Esophagus muscularis mucosa (tissue), 4 donors: ENCODE data around the gene NELFB. TPM values are rescaled to one million over a fixed set of nuclear protein-coding genes. Genes with fewer than 3 reads are reported as not detected.

ENCODE experiments used
- DNase-seq: peaks from one replicate; pipeline ENCODE4 v3.0.0-alpha.2; 2017; ENCODE audit errors: extremely low spot score
- H3K27ac ChIP-seq, 4 donors: fragments of 200-600 bp; sonication (generic); replicated peaks in 1 of 4; 1 replicate in 3 of 4; 2 replicates in 1 of 4; pipeline ENCODE4 v1.5.1; 2016 to 2019; ENCODE audit warnings: mild to moderate bottlenecking in 1 of 4
- H3K27me3 ChIP-seq, 4 donors: fragments of 200-600 bp; sonication (generic); one replicate each; pipeline versions ENCODE4 v1.5.1 to v1.6.0; 2016 to 2019
- H3K36me3 ChIP-seq, 4 donors: fragments of 200-600 bp; sonication (generic); one replicate each; pipeline ENCODE4 v1.5.1; 2016 to 2019
- H3K4me1 ChIP-seq, 4 donors: fragments of 200-600 bp; sonication (generic); one replicate each; pipeline ENCODE4 v1.5.1; 2016 to 2019
- H3K4me3 ChIP-seq, 4 donors: fragments of 200-600 bp; sonication (generic); 1 replicate in 2 of 4; 2 replicates in 2 of 4; pipeline ENCODE4 v1.5.1; 2016 to 2019; ENCODE audit warnings: mild to moderate bottlenecking in 4 of 4, moderate library complexity in 1 of 4
- H3K9me3 ChIP-seq, 4 donors: fragments of 200-600 bp; sonication (generic); 1 replicate in 3 of 4; 2 replicates in 1 of 4; pipeline ENCODE4 v1.5.1; 2016 to 2019
- EP300 ChIP-seq: sonication (generic); formaldehyde crosslinking; IDR thresholded peaks from one replicate; pipeline ENCODE4 v1.6.1; 2017; ENCODE audit warnings: antibody characterized with exemption
- POLR2A ChIP-seq: fragments of 450-650 bp; IDR thresholded peaks from one replicate; pipeline ENCODE4 v1.6.1; 2017; ENCODE audit warnings: antibody characterized with exemption, moderate library complexity, mild to moderate bottlenecking, low read depth
- POLR2AphosphoS5 ChIP-seq, 2 donors: sonication (generic); formaldehyde crosslinking; IDR thresholded peaks; one replicate each; pipeline ENCODE4 v1.6.1; 2017; ENCODE audit warnings: antibody characterized with exemption in 2 of 2
- WGBS: methylation state at CpG from one replicate; pipeline ENCODE4 v1.1.5; 2018; 5-methylcytosine and 5-hydroxymethylcytosine counted together
- intact Hi-C: fragments of 100-400 bp; cut with DNase I; formaldehyde crosslinking; loops from one replicate; pipeline ENCODE4 v1.15.1; 2023
- total RNA-seq, 4 donors: library from RNA; depleted of rRNA; stranded (reverse); fragments of >200 nt; gene quantifications; one replicate each; pipeline versions ENCODE4 v1.1.0 to v1.2.1, GENCODE V29; 2016
- TF ChIP-seq, protein P1 (sequence below), 3 experiments: fragments of 200-600 bp in 2 of 3; fragments of 450-650 bp in 1 of 3; sonication (generic) in 2 of 3; IDR thresholded peaks; one replicate each; pipeline ENCODE4 v1.5.1; 2017 to 2019; ENCODE audit warnings: antibody characterized with exemption in 3 of 3, mild to moderate bottlenecking in 2 of 3, moderate library complexity in 1 of 3

The NELFB gene
- total RNA-seq, 4 donors from 2014 or later = 26.6 to 73.2 (median 48.8) TPM

DNA sequence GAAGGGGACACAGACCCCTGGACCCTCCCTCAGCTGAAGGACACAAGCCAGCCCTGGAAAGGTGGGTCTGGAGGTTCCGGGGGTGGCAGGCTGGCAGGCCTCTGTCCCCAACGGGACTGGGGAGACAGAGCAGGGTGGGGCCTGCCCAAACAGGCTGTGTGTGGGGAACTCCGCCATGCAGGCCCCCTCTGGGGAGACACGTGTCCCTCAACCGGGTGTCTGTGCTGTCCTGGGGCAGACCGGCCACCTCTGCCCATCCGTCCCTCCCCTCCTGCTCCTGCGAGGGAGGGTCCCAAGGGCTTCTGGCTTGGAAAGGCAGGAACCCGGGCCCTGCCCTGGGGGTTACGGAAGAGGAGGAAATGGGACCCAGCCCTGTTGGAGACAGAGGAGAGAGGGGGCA, 23.0 kb upstream of the NELFB start:
- TF ChIP-seq, protein P1, sequence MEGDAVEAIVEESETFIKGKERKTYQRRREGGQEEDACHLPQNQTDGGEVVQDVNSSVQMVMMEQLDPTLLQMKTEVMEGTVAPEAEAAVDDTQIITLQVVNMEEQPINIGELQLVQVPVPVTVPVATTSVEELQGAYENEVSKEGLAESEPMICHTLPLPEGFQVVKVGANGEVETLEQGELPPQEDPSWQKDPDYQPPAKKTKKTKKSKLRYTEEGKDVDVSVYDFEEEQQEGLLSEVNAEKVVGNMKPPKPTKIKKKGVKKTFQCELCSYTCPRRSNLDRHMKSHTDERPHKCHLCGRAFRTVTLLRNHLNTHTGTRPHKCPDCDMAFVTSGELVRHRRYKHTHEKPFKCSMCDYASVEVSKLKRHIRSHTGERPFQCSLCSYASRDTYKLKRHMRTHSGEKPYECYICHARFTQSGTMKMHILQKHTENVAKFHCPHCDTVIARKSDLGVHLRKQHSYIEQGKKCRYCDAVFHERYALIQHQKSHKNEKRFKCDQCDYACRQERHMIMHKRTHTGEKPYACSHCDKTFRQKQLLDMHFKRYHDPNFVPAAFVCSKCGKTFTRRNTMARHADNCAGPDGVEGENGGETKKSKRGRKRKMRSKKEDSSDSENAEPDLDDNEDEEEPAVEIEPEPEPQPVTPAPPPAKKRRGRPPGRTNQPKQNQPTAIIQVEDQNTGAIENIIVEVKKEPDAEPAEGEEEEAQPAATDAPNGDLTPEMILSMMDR (IDR thresholded peaks at IDR 0.05) = no peak
- TF ChIP-seq EP300 (no peak), POLR2A (no peak), POLR2AphosphoS5 (IDR thresholded peaks at IDR 0.05) (no peak)
- Histone ChIP-seq H3K4me1 (peaks cover 16 to 38% (median 28%) of the 10 kb centered on the region in 4 donors), H3K27me3 (peaks cover 0 to 82% (median 47%) of the 10 kb centered on the region in 4 donors), H3K4me3 (no peak overlapping the region), H3K27ac (no peak overlapping the region), H3K36me3 (no peaks in the 10 kb centered on the region), H3K9me3 (no peaks in the 10 kb centered on the region)
- WGBS = 40% methylated on average over 2 of the region's 10 CpGs
- DNase-seq = no peak
- intact Hi-C loops = no loop called here

DNA sequence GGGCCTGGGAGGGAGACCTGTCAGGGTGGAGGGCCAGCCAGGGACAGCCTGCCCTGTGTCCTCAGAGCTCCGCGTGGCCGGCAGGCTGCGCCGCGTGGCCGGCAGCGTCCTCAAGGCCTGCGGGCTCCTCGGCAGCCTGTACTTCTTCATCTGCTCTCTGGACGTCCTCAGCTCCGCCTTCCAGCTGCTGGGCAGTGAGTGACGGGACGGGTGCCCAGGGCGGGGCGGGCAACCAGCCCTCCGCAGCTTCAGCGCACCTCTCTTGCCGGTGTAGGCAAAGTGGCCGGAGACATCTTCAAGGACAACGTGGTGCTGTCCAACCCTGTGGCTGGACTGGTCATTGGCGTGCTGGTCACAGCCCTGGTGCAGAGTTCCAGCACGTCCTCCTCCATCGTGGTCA, 22.6 kb upstream of the NELFB start:
- Histone ChIP-seq H3K9me3 (no peaks in the 10 kb centered on the region), H3K4me3 (no peak overlapping the region), H3K27ac (no peak overlapping the region), H3K4me1 (peaks cover 19 to 38% (median 27%) of the 10 kb centered on the region in 4 donors), H3K27me3 (peaks cover 0 to 78% (median 45%) of the 10 kb centered on the region in 4 donors), H3K36me3 (no peaks in the 10 kb centered on the region)
- intact Hi-C loops = no loop called here
- WGBS = 56% methylated on average over 9 of the region's 24 CpGs
- DNase-seq = no peak
- no peak for TF ChIP-seq EP300
- TF ChIP-seq, protein P1 (IDR thresholded peaks at IDR 0.05) = no peak
- no peak for TF ChIP-seq POLR2A
- no peak for TF ChIP-seq POLR2AphosphoS5 (IDR thresholded peaks at IDR 0.05)

DNA sequence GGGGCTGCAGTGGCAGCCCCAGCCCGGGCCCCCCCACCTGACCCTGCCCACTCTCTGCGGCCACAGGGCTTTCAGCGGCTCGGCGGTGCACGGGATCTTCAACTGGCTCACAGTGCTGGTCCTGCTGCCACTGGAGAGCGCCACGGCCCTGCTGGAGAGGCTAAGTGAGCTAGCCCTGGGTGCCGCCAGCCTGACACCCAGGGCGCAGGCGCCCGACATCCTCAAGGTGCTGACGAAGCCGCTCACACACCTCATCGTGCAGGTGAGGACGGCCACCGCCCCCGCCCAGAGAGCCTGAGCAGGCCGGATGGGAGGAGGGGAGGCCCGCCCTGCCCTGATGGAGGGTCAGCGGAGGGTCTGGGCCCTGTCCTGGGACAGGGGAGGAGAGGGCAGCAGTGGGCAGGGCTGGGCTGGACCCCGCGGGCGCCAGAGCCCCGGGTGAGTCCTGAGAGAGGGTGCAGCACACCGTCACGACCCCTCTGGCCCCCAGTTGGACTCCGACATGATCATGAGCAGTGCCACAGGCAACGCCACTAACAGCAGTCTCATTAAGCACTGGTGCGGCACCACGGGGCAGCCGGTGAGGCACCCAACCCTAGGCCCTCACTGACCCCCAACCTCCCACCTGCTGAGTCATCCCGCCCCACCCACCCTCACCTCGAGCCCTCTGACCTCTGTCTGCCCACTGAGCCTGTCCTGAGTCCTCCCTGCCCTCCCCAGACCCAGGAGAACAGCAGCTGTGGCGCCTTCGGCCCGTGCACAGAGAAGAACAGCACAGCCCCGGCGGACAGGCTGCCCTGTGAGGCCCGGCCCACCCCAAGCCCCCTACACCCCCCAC, 21.8 kb upstream of the NELFB start:
- H3K27me3 ChIP-seq = peaks cover 0 to 69% (median 42%) of the 10 kb centered on the region in 4 donors
- H3K9me3 ChIP-seq = no peaks in the 10 kb centered on the region
- H3K36me3 ChIP-seq = no peaks in the 10 kb centered on the region
- H3K4me1 ChIP-seq = peaks cover 25 to 38% (median 29%) of the 10 kb centered on the region in 4 donors
- H3K27ac ChIP-seq = no peak overlapping the region
- intact Hi-C loops = no loop called here
- WGBS = 79% methylated on average over 12 of the region's 40 CpGs
- TF ChIP-seq, protein P1 (IDR thresholded peaks at IDR 0.05) = no peak
- TF ChIP-seq POLR2A (no peak), EP300 (no peak), POLR2AphosphoS5 (IDR thresholded peaks at IDR 0.05) (no peak)
- no peak overlapping the region for H3K4me3 ChIP-seq
- no peak for DNase-seq

DNA sequence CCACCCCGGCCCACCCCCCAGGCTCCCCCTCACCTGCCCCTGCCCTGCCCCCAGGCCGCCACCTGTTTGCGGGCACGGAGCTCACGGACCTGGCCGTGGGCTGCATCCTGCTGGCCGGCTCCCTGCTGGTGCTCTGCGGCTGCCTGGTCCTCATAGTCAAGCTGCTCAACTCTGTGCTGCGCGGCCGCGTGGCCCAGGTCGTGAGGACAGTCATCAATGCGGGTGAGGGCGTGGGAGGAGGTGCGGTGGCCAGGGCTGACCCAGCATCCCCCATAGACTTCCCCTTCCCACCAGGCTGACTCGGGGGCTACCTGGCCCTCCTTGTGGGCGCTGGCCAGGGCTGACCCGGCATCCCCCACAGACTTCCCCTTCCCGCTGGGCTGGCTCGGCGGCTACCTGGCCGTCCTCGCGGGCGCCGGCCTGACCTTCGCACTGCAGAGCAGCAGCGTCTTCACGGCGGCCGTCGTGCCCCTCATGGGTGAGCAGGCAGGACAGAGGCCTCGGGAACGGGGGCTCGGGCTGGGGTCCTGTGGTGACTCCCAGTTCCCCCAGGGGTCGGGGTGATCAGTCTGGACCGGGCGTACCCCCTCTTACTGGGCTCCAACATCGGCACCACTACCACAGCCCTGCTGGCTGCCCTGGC, 21.0 kb upstream of the NELFB start:
- intact Hi-C loops = no loop called here
- Histone ChIP-seq H3K36me3 (no peaks in the 10 kb centered on the region), H3K27me3 (peaks cover 0 to 61% (median 36%) of the 10 kb centered on the region in 4 donors), H3K9me3 (no peaks in the 10 kb centered on the region), H3K4me3 (no peak overlapping the region), H3K4me1 (peaks cover 32 to 46% (median 36%) of the 10 kb centered on the region in 4 donors), H3K27ac (no peak overlapping the region)
- TF ChIP-seq POLR2AphosphoS5 (IDR thresholded peaks at IDR 0.05) = no peak
- TF ChIP-seq EP300 = no peak
- TF ChIP-seq, protein P1 (IDR thresholded peaks at IDR 0.05) = no peak
- no peak for TF ChIP-seq POLR2A
- DNase-seq = no peak
- 69% methylated on average over 13 of the region's 40 CpGs for WGBS
